HepG2 (cell line): ENCODE data around the gene PDK2. TPM values are rescaled to one million over a fixed set of nuclear protein-coding genes. Genes with fewer than 3 reads are reported as not detected.

ENCODE experiments used
- CBFB ChIP-seq: sonication (generic); formaldehyde crosslinking; IDR thresholded peaks from 2 replicates; pipeline ENCODE4 v1.4.0; 2020; ENCODE audit warnings: missing genetic modification reagents
- CHCHD3 ChIP-seq: sonication (generic); formaldehyde crosslinking; IDR thresholded peaks from 2 replicates; pipeline ENCODE4 v1.8.0; 2022; ENCODE audit warnings: mild to moderate bottlenecking, missing genetic modification reagents, moderate library complexity
- ELF4 ChIP-seq: sonication (generic); formaldehyde crosslinking; IDR thresholded peaks from 2 replicates; pipeline ENCODE4 v1.5.0; 2020; ENCODE audit warnings: missing genetic modification reagents, mild to moderate bottlenecking, moderate library complexity, borderline replicate concordance
- GABPB1 ChIP-seq: IDR thresholded peaks from 2 replicates; pipeline ENCODE4 v1.6.1; 2016; ENCODE audit warnings: mild to moderate bottlenecking, missing genetic modification reagents, moderate library complexity, missing compliant biosample characterization
- GPN1 ChIP-seq: sonication (generic); formaldehyde crosslinking; IDR thresholded peaks from 2 replicates; pipeline ENCODE4 v1.5.1; 2020; ENCODE audit warnings: missing genetic modification reagents, borderline replicate concordance
- HNRNPUL1 ChIP-seq: fragments of 200-400 bp; formaldehyde crosslinking; IDR thresholded peaks from 2 replicates; pipeline ENCODE4 v1.6.1; 2017; ENCODE audit warnings: low read depth, mild to moderate bottlenecking, low read length, moderate library complexity
- HOXA7 ChIP-seq: sonication (generic); formaldehyde crosslinking; IDR thresholded peaks from 2 replicates; pipeline ENCODE4 v1.8.1; 2022; ENCODE audit warnings: mild to moderate bottlenecking, missing genetic modification reagents, moderate library complexity
- MAF1 ChIP-seq: sonication (generic); formaldehyde crosslinking; IDR thresholded peaks from 2 replicates; pipeline ENCODE4 v1.5.0; 2020; ENCODE audit warnings: missing genetic modification reagents, borderline replicate concordance
- MXD1 ChIP-seq: sonication (generic); formaldehyde crosslinking; IDR thresholded peaks from 2 replicates; pipeline ENCODE4 v1.4.0; 2020; ENCODE audit warnings: mild to moderate bottlenecking, missing genetic modification reagents
- RORA ChIP-seq: sonication (generic); formaldehyde crosslinking; IDR thresholded peaks from 2 replicates; pipeline ENCODE4 v1.5.0; 2020; ENCODE audit warnings: mild to moderate bottlenecking, missing genetic modification reagents, moderate library complexity
- TFDP1 ChIP-seq: IDR thresholded peaks from 2 replicates; pipeline ENCODE4 v1.6.1; 2016; ENCODE audit warnings: missing compliant biosample characterization, missing genetic modification reagents, borderline replicate concordance
- YEATS4 ChIP-seq: sonication (generic); formaldehyde crosslinking; IDR thresholded peaks from 2 replicates; pipeline ENCODE4 v1.4.0; 2020; ENCODE audit warnings: missing genetic modification reagents, borderline replicate concordance
- ZFP36L1 ChIP-seq: sonication (generic); formaldehyde crosslinking; IDR thresholded peaks from 2 replicates; pipeline ENCODE4 v1.8.0; 2022; ENCODE audit warnings: mild to moderate bottlenecking, missing genetic modification reagents, moderate library complexity
- ZFP82 ChIP-seq: sonication (generic); formaldehyde crosslinking; IDR thresholded peaks from 2 replicates; pipeline ENCODE4 v1.5.1; 2020; ENCODE audit warnings: mild to moderate bottlenecking, missing genetic modification reagents, borderline replicate concordance
- ZNF234 ChIP-seq: sonication (generic); formaldehyde crosslinking; conservative IDR thresholded peaks from 2 replicates; pipeline ENCODE4 v1.5.1; 2020; ENCODE audit warnings: mild to moderate bottlenecking, missing genetic modification reagents
- ZNF407 ChIP-seq: sonication (generic); formaldehyde crosslinking; IDR thresholded peaks from one replicate; pipeline ENCODE4 v1.5.1; 2020; ENCODE audit warnings: mild to moderate bottlenecking, missing genetic modification reagents; ENCODE audit errors: not compliant biosample characterization
- ZNF430 ChIP-seq: sonication (generic); formaldehyde crosslinking; IDR thresholded peaks from 2 replicates; pipeline ENCODE4 v1.9.0; 2021; ENCODE audit warnings: mild to moderate bottlenecking, missing genetic modification reagents
- ZNF737 ChIP-seq: sonication (generic); formaldehyde crosslinking; IDR thresholded peaks from 2 replicates; pipeline ENCODE4 v1.5.0; 2020; ENCODE audit warnings: missing genetic modification reagents, mild to moderate bottlenecking, borderline replicate concordance
- ZNF839 ChIP-seq: sonication (generic); formaldehyde crosslinking; IDR thresholded peaks from 2 replicates; pipeline ENCODE4 v1.4.0; 2020; ENCODE audit warnings: missing genetic modification reagents, mild to moderate bottlenecking, borderline replicate concordance
- polyA plus RNA-seq, 8 experiments: library from polyadenylated mRNA; depleted of rRNA in 3 of 8; stranded (reverse) in 7 of 8; unstranded in 1 of 8; fragments of >200 nt; fragmentation: Illumina TruSeq in 4 of 8; extraction: Trizol in 4 of 8; gene quantifications; 2 replicates each; pipeline versions ENCODE4 v1.2.1 to v1.2.3, GENCODE V29; 2011 to 2016; ENCODE audit warnings: low read depth in 4 of 8, missing spikeins in 1 of 8, mixed read lengths in 1 of 8; ENCODE audit not compliant: insufficient read depth in 1 of 8
- total RNA-seq, 5 experiments: library from RNA; depleted of rRNA; stranded (reverse); fragments of >200 nt; fragmentation: Illumina TruSeq; extraction: Trizol; gene quantifications; 2 replicates each; pipeline ENCODE4 v1.2.3, GENCODE V29; 2016; ENCODE audit warnings: low read depth in 1 of 5

PDK2 gene
- total and polyA plus RNA-seq, 2 of the 13 experiments (the other 11 are each of a cell fraction or from before 2014, with no cell fraction given): 18.5 to 59.7 TPM

- TF ChIP-seq TFDP1 (CRISPR knock-in tag) (peak; percentile 82; the same call in 1 of the 2 replicates), ZNF407 (CRISPR knock-in tag) (peak; percentile 61), HOXA7 (CRISPR knock-in tag) (no peak), ZNF737 (CRISPR knock-in tag) (no peak), MXD1 (CRISPR knock-in tag) (no peak; the same call in 1 of the 2 replicates), ZFP36L1 (CRISPR knock-in tag) (no peak), GPN1 (no peak), ZFP82 (CRISPR knock-in tag) (no peak), MAF1 (CRISPR knock-in tag) (no peak), YEATS4 (no peak), ZNF430 (peak; percentile 74; the same call in 1 of the 2 replicates), ZNF234 (CRISPR knock-in tag) (no peak; the same call in 1 of the 2 replicates), CBFB (CRISPR knock-in tag) (no peak; the same call in 1 of the 2 replicates), CHCHD3 (CRISPR knock-in tag) (no peak), ELF4 (CRISPR knock-in tag) (no peak), GABPB1 (CRISPR knock-in tag) (peak; percentile 75), ZNF839 (CRISPR knock-in tag) (0 out of 2 replicates have a peak, but pooled peaks have one; percentile 28), RORA (CRISPR knock-in tag) (no peak), HNRNPUL1 (no peak)
Measured at GRCh38 chr17:50161023-50161910, 66.1 kb downstream of the PDK2 start (continued).
